ENCODE data around the gene IGFALS. TPM values are rescaled to one million over a fixed set of nuclear protein-coding genes. Genes with fewer than 3 reads are reported as not detected.

Gene IGFALS
- polyA plus RNA-seq, 4 donors: 0.15 to 3.6 (median 1.6) TPM

GRCh38 chr16:1791256-1791942 lies 2.1 kb downstream of the IGFALS start:
- no peak for DNase-seq (ENCODE audit: low read depth in 4 of 4, low spot score in 3 of 4)

GRCh38 chr16:1790611-1791255 lies 2.8 kb downstream of the IGFALS start:
- no peak for DNase-seq (ENCODE audit: low read depth in 4 of 4, low spot score in 3 of 4)

- DNase-seq (ENCODE audit: low read depth in 4 of 4, low spot score in 3 of 4): no peak
Measured at GRCh38 chr16:1790261-1790610, 3.3 kb downstream of the IGFALS start.

- no peak for DNase-seq (ENCODE audit: low read depth in 4 of 4, low spot score in 3 of 4)
Measured at GRCh38 chr16:1789643-1790045, 3.9 kb downstream of the IGFALS start.

- DNase-seq (ENCODE audit: low read depth in 4 of 4, low spot score in 3 of 4): no peak
Measured at GRCh38 chr16:1788708-1789100, 4.8 kb downstream of the IGFALS start.

GRCh38 chr16:1788095-1788707 lies 5.3 kb downstream of the IGFALS start:
- no peak for DNase-seq (ENCODE audit: low read depth in 4 of 4, low spot score in 3 of 4)

- no peak for DNase-seq (ENCODE audit: low read depth in 4 of 4, low spot score in 3 of 4)
Measured at GRCh38 chr16:1787322-1788094, 6.0 kb downstream of the IGFALS start.

- no peak for DNase-seq (ENCODE audit: low read depth in 4 of 4, low spot score in 3 of 4)
Measured at GRCh38 chr16:1787056-1787321, 6.5 kb downstream of the IGFALS start.

GRCh38 chr16:1786242-1787055 lies 7.1 kb downstream of the IGFALS start:
- DNase-seq (ENCODE audit: low read depth in 4 of 4, low spot score in 3 of 4): no peak

- no peak for DNase-seq (ENCODE audit: low read depth in 4 of 4, low spot score in 3 of 4)
Measured at GRCh38 chr16:1785846-1786170, 7.7 kb downstream of the IGFALS start.

- no peak for DNase-seq (ENCODE audit: low read depth in 4 of 4, low spot score in 3 of 4)
Measured at GRCh38 chr16:1784977-1785845, 8.3 kb downstream of the IGFALS start.

GRCh38 chr16:1782408-1783264 lies 10.9 kb downstream of the IGFALS start, which contains the start of the genes NUBP2 and SPSB3:
NUBP2 (plus strand) TSS chr16:1782960; CDS start chr16:1783021, 61 bp downstream.
SPSB3 (minus strand) TSS chr16:1782571; CDS start chr16:1781483, 1,088 bp downstream.
- peak; percentile 99 to 100 (median 99) for DNase-seq (ENCODE audit: low read depth in 4 of 4, low spot score in 3 of 4)

- no peak for DNase-seq (ENCODE audit: low read depth in 4 of 4, low spot score in 3 of 4)
Measured at GRCh38 chr16:1781758-1782407, 11.6 kb downstream of the IGFALS start.

GRCh38 chr16:1781254-1781653 lies 12.3 kb downstream of the IGFALS start:
- no peak for DNase-seq (ENCODE audit: low read depth in 4 of 4, low spot score in 3 of 4)

- no peak for DNase-seq (ENCODE audit: low read depth in 4 of 4, low spot score in 3 of 4)
Measured at GRCh38 chr16:1780677-1781072, 12.8 kb downstream of the IGFALS start.

- DNase-seq (ENCODE audit: low read depth in 4 of 4, low spot score in 3 of 4): no peak
Measured at GRCh38 chr16:1779741-1780676, 13.5 kb downstream of the IGFALS start.

- no peak for DNase-seq (ENCODE audit: low read depth in 4 of 4, low spot score in 3 of 4)
Measured at GRCh38 chr16:1779234-1779701, 14.2 kb downstream of the IGFALS start.

Measured in left renal pelvis (tissue), 4 donors.